HL-60 (cell line): ENCODE data around the gene SIL1.

Source experiments
- CTCF ChIP-seq: IDR thresholded peaks from one replicate; pipeline ENCODE4 v1.5.1; 2011; ENCODE audit warnings: low read length, control low read depth, inconsistent platforms; ENCODE audit not compliant: insufficient read depth
- GABPA ChIP-seq: IDR thresholded peaks from 2 replicates; pipeline ENCODE4 v1.6.1; 2012; ENCODE audit warnings: low read depth
- POLR2AphosphoS5 ChIP-seq: IDR thresholded peaks from 2 replicates; pipeline ENCODE4 v1.6.1; 2012; ENCODE audit warnings: low read depth
- REST ChIP-seq: IDR thresholded peaks from 2 replicates; pipeline ENCODE4 v1.6.1; 2012; ENCODE audit warnings: low read depth; ENCODE audit not compliant: insufficient replicate concordance
- SPI1 ChIP-seq: IDR thresholded peaks from 2 replicates; pipeline ENCODE4 v1.6.1; 2012; ENCODE audit warnings: low read depth, mild to moderate bottlenecking, borderline replicate concordance

- no peak for TF ChIP-seq CTCF
- no peak for TF ChIP-seq POLR2AphosphoS5
- TF ChIP-seq GABPA: no peak
- no peak for TF ChIP-seq SPI1
- TF ChIP-seq REST: no peak
Measured at GRCh38 chr5:139079225-139079990, 118.8 kb downstream of the SIL1 start.
